ENCODE data around the gene FAM118B. TPM values are rescaled to one million over a fixed set of nuclear protein-coding genes. Genes with fewer than 3 reads are reported as not detected.
A peak's percentile ranks its signal among the peaks of the same experiment; 100 is the strongest.

Gene FAM118B
- polyA plus RNA-seq, 1 of the 3 experiments (the other 2 are of a cell fraction) = 19.5 TPM

GRCh38 chr11:126211236-126212088 is at the start of gene FAM118B, which contains the start of gene RPUSD4 (continued):
- TF ChIP-seq PBX3 (IDR thresholded peaks at IDR 0.05) (no peak), CHD2 (IDR thresholded peaks at IDR 0.05; ENCODE audit: low read length, partially characterized antibody) (no peak), NFIC (IDR thresholded peaks at IDR 0.05; ENCODE audit: borderline replicate concordance) (no peak), USF2 (IDR thresholded peaks at IDR 0.05; ENCODE audit: borderline replicate concordance, low read depth, low read length) (peak; percentile 100), FOXM1 (IDR thresholded peaks at IDR 0.05; ENCODE audit: low read depth) (no peak), EZH2phosphoT487 (IDR thresholded peaks at IDR 0.05; ENCODE audit: borderline replicate concordance, low read depth) (no peak), MXI1 (IDR thresholded peaks at IDR 0.05; ENCODE audit: low read depth, low read length) (peak; percentile 99), CTCF (IDR thresholded peaks at IDR 0.05) (no peak)

- TF ChIP-seq FOSL2 (IDR thresholded peaks at IDR 0.05; ENCODE audit: borderline replicate concordance, low read depth) (no peak), TEAD4 (IDR thresholded peaks at IDR 0.05; ENCODE audit: borderline replicate concordance, insufficient read depth) (no peak), JUND (IDR thresholded peaks at IDR 0.05) (no peak), TCF12 (IDR thresholded peaks at IDR 0.05) (no peak), RFX5 (IDR thresholded peaks at IDR 0.05; ENCODE audit: low read length) (no peak)
- H3K9ac ChIP-seq = no peak overlapping the region
- no peaks in the 10 kb centered on the region for H3K9me3 ChIP-seq
- H3K4me2 ChIP-seq = no peak overlapping the region
- 96% methylated on average over 8 of the region's 14 CpGs for WGBS (ENCODE audit: low lambda C conversion rate)
- no peaks in the 10 kb centered on the region for H3K9me2 ChIP-seq
- no peak overlapping the region for H3K4me3 ChIP-seq (ENCODE audit: low read depth in 2 of 2, low read length in 1 of 2)
- H3K4me1 ChIP-seq (ENCODE audit: control insufficient read depth in 1 of 2, insufficient read depth in 2 of 2, low read depth in 1 of 2, low read length in 1 of 2) = peaks cover 9 to 59% of the 10 kb centered on the region in 2 experiments; a peak in 3 of 4 replicates
- ChIA-PET CTCF (no interaction called here), POLR2A (no interaction called here)
- H3K27ac ChIP-seq (ENCODE audit: low read depth in 2 of 2, low read length in 1 of 2) = peak overlapping the region in 1 of 2 experiments; percentile 38; a peak in 1 of 4 replicates
- no peaks in the 10 kb centered on the region for H3K36me3 ChIP-seq (replicated peaks in 1 of 2; ENCODE audit: control insufficient read depth in 1 of 2, insufficient read depth in 2 of 2, low read length in 1 of 2)
- no peak for DNase-seq
- H3K79me2 ChIP-seq (ENCODE audit: insufficient read depth) = no peaks in the 10 kb centered on the region
- H3K27me3 ChIP-seq (ENCODE audit: insufficient read depth) = no peaks in the 10 kb centered on the region
- no peak overlapping the region for H2AFZ ChIP-seq (ENCODE audit: low read depth)
- no peaks in the 10 kb centered on the region for H3F3A ChIP-seq (replicated peaks; ENCODE audit: insufficient read depth)
- H4K20me1 ChIP-seq (ENCODE audit: insufficient read depth) = no peaks in the 10 kb centered on the region
These were observed 49.1 kb upstream of the FAM118B start for GRCh38 chr11:126162306-126163030.
